ENCODE data around the gene CHKA.

Gene CHKA

GRCh38 chr11:68015467-68015866, 105.7 kb downstream of the CHKA start:
- no peak for DNase-seq (ENCODE audit: low read depth in 2 of 2)
- TF ChIP-seq CTCF (IDR thresholded peaks at IDR 0.05; ENCODE audit: low read depth, low read length) = no peak
- no peak overlapping the region for H3K4me3 ChIP-seq (replicated peaks in 1 of 2; ENCODE audit: low read depth in 2 of 2, low read length in 2 of 2)

DNA sequence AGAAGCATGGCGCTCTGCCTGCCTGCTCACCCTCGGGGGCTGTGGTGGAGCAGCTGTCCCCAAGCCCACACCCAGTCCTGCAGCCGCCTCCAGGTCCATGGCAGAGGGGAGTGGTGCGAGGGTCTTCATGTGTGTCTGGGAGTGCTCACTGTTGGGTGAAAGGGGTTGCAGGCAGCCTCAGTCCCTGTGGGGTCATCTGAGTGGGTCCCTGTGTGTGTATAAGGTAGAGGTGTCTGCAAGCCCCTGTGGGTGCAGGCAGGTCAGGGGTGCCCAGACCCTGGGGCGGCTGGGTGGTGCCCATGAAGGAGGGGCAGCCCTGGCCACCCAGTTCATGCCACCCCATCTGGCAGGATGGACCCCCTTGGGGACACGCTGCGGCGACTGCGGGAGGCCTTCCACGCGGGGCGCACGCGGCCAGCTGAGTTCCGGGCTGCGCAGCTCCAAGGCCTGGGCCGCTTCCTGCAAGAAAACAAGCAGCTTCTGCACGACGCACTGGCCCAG, 106.2 kb downstream of the CHKA start:
- no peak for DNase-seq (ENCODE audit: low read depth in 2 of 2)

GRCh38 chr11:68014157-68014946, 106.8 kb downstream of the CHKA start:
- TF ChIP-seq CTCF (IDR thresholded peaks at IDR 0.05; ENCODE audit: low read depth, low read length) = no peak
- DNase-seq (ENCODE audit: low read depth in 2 of 2) = peak; percentile 84 to 92
- no peak overlapping the region for H3K4me3 ChIP-seq (replicated peaks in 1 of 2; ENCODE audit: low read depth in 2 of 2, low read length in 2 of 2)

More for the DNA sequence above, 106.2 kb downstream of the CHKA start:
- H3K4me3 ChIP-seq (replicated peaks in 1 of 2; ENCODE audit: low read depth in 2 of 2, low read length in 2 of 2) = no peak overlapping the region
- TF ChIP-seq CTCF (IDR thresholded peaks at IDR 0.05; ENCODE audit: low read depth, low read length) = no peak

- DNase-seq (ENCODE audit: low read depth in 2 of 2) = no peak
- TF ChIP-seq CTCF (IDR thresholded peaks at IDR 0.05; ENCODE audit: low read depth, low read length) = no peak
- H3K4me3 ChIP-seq (replicated peaks in 1 of 2; ENCODE audit: low read depth in 2 of 2, low read length in 2 of 2) = no peak overlapping the region
Measured at GRCh38 chr11:68013611-68014156, 107.5 kb downstream of the CHKA start.

DNA sequence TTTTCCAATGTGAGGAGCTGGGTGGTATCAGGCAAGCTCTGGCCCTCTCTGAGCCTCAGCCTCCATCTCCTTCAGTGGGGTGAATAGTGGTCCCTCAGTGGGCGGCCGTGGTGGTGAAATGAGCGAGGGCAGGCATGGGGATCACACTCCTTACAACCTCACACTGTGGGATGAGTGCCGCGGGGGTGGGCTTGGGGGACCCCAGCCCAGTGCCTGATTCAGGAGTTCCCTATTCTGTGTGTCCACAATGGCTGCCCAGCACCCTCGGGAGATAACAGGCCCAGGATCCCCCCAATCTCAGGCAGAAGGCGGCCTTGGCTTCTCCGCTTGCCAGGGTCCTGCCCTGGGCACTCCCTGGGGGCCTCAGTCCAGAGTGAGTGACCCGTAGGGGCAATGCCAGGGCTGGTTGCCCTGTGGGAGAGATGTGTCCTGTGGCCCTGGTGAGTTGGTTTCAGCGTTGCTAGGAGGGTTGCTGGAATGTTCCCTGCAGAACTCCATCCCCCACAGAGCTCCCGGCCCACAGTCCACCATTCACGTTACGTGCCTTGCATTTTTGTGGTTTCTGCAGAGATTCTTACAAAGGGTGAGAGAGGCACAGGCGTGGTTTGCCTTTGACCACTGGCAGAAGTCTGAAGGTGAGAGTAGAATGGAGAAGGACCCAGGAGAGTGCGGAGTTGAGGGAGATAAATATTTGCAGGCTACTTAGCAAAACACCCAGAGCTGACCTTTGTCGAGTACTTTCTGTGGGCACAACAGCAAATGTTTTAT, 108.2 kb downstream of the CHKA start:
- peak; percentile 97 to 98 for DNase-seq (ENCODE audit: low read depth in 2 of 2)
- no peak overlapping the region for H3K4me3 ChIP-seq (replicated peaks in 1 of 2; ENCODE audit: low read depth in 2 of 2, low read length in 2 of 2)

More for the DNA sequence above, 108.2 kb downstream of the CHKA start:
- no peak for TF ChIP-seq CTCF (IDR thresholded peaks at IDR 0.05; ENCODE audit: low read depth, low read length)
